Glutamatergic neuron (in vitro differentiated cells): Measurements from ENCODE around the gene RAD51B. TPM values are rescaled to one million over a fixed set of nuclear protein-coding genes. Genes with fewer than 3 reads are reported as not detected.

ENCODE experiments used
- DNase-seq: peaks from one replicate; pipeline ENCODE4 v3.0.0; 2022
- H3K27ac Mint-ChIP-seq: one replicate; pipeline ENCODE4 v1.8.0; 2020; ENCODE audit warnings: mild to moderate bottlenecking, mixed read lengths, inconsistent platforms; ENCODE audit not compliant: unreplicated experiment
- H3K27me3 Mint-ChIP-seq: one replicate; pipeline ENCODE4 v1.8.0; 2020; ENCODE audit warnings: mild to moderate bottlenecking, moderate library complexity, mixed read lengths, inconsistent platforms; ENCODE audit not compliant: unreplicated experiment
- H3K36me3 Mint-ChIP-seq: one replicate; pipeline ENCODE4 v1.8.0; 2020; ENCODE audit warnings: mild to moderate bottlenecking, mixed read lengths, inconsistent platforms; ENCODE audit not compliant: unreplicated experiment
- H3K4me1 Mint-ChIP-seq: one replicate; pipeline ENCODE4 v1.8.0; 2020; ENCODE audit warnings: mild to moderate bottlenecking, low read depth, mixed read lengths, inconsistent platforms; ENCODE audit not compliant: unreplicated experiment
- H3K4me3 Mint-ChIP-seq: one replicate; pipeline ENCODE4 v1.8.0; 2020; ENCODE audit warnings: mild to moderate bottlenecking, mixed read lengths, inconsistent platforms; ENCODE audit not compliant: unreplicated experiment
- H3K9me3 Mint-ChIP-seq: one replicate; pipeline ENCODE4 v1.8.0; 2020; ENCODE audit warnings: mild to moderate bottlenecking, moderate library complexity, mixed read lengths, inconsistent platforms; ENCODE audit not compliant: unreplicated experiment
- CTCF ChIP-seq: fragments of 200-600 bp; sonication (generic); IDR thresholded peaks from one replicate; pipeline ENCODE4 v1.5.0; 2021; ENCODE audit not compliant: partially characterized antibody, unreplicated experiment
- total RNA-seq: library from RNA; stranded (reverse); fragmentation: NEBNext Ultra II Directional; extraction: Animal tissue kit (Norgen Biotek cat#: 25700); gene quantifications from one replicate; pipeline ENCODE4 v1.2.1, GENCODE V29; 2021; ENCODE audit not compliant: unreplicated experiment

RAD51B gene
- total RNA-seq, 1 donor from 2014 or later = 9.7 TPM

DNA sequence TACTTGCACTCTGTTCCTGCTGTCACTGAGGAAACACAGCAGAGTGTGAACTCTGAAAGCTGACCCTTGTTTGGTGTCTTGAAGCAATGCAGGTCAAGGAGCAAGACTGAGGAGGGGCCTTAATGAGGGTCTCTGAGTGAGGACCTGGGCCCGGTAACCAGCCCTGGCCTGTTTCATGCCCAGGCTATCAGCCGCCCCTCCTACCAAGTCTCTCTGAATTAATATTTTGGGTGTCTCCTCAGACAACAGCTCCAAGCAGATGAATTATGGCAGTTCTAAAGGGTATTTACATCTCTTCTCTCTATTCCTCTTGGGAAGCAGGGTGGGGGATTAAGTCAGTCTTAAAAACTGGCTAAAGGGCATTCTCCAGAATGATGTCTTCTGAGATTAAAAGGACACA lies 578.8 kb downstream of the RAD51B start:
- TF ChIP-seq CTCF = no peak
- H3K36me3 Mint-ChIP-seq = no peaks in the 10 kb centered on the region
- no peak overlapping the region for H3K4me3 Mint-ChIP-seq
- H3K9me3 Mint-ChIP-seq = peaks cover 2% of the 10 kb centered on the region
- peaks cover 33% of the 10 kb centered on the region for H3K4me1 Mint-ChIP-seq
- H3K27ac Mint-ChIP-seq = no peak overlapping the region
- no peak for DNase-seq
- H3K27me3 Mint-ChIP-seq = no peaks in the 10 kb centered on the region

DNA sequence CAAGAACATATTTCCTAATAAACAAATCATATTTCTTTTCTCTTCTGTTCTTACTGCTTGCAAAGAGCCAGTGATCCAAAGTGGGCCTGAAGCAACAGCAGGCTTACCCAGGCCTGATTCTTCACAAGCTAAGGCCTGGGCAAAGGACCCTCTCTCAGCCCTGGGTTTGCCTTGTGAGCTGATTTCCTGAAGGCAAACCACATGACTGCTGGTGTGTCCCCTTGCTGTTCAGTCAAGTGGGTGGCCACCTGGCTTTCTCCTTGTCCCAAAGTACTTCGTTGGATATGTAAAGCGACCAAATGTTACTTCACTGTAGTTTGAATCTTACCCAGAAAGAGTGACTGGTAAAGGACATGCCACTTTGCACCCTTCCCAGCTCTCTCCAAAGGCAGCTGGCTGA lies 580.4 kb downstream of the RAD51B start:
- Mint-ChIP-seq H3K9me3 (no peaks in the 10 kb centered on the region), H3K4me1 (peaks cover 21% of the 10 kb centered on the region), H3K36me3 (no peaks in the 10 kb centered on the region), H3K27me3 (no peaks in the 10 kb centered on the region), H3K27ac (no peak overlapping the region), H3K4me3 (no peak overlapping the region)
- no peak for TF ChIP-seq CTCF
- no peak for DNase-seq

DNA sequence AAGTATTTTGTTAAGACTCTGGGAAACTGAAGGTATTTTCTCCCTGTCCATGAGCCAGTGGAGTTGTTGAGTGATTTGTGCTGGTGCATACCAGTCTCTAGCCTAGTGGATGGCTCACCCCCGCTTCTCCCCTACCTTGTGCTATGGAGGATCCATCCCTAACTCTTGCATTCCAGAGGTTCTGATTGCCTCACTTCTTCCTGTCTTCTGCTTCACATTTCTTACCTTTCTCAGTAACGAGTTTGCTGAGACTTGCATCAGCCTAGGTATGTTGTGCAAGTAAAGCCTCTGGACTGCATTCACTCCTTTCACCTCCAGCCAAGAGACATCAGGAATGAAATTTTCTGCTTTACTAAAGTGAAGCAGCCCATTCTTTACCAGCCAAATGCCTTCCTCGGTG lies 581.7 kb downstream of the RAD51B start:
- H3K27me3 Mint-ChIP-seq = no peaks in the 10 kb centered on the region
- no peaks in the 10 kb centered on the region for H3K9me3 Mint-ChIP-seq
- TF ChIP-seq CTCF = no peak
- H3K4me1 Mint-ChIP-seq = peaks cover 18% of the 10 kb centered on the region
- DNase-seq = no peak
- no peak overlapping the region for H3K27ac Mint-ChIP-seq
- H3K4me3 Mint-ChIP-seq = no peak overlapping the region
- H3K36me3 Mint-ChIP-seq = no peaks in the 10 kb centered on the region

DNA sequence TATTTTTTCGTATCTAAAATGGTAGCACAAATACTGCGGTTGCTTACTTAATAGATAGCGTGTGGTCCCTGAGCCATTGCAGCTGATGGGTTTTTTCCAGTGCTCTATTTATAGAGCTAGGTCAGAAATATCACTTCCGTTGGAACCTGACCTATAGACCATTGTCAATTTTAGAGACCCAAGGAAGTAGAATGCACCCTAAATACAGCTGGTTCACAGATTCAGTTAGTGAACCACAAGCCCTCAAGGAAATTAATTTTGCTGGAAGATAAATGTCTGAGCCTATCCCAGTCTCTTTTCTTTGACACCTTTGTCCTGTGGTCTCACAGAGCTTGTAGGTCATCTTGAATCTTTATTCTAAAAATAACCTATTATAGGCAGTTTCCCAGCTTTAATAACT lies 582.3 kb downstream of the RAD51B start:
- no peak overlapping the region for H3K4me3 Mint-ChIP-seq
- H3K9me3 Mint-ChIP-seq = no peaks in the 10 kb centered on the region
- no peak for DNase-seq
- no peak overlapping the region for H3K27ac Mint-ChIP-seq
- no peaks in the 10 kb centered on the region for H3K27me3 Mint-ChIP-seq
- TF ChIP-seq CTCF = no peak
- peaks cover 18% of the 10 kb centered on the region for H3K4me1 Mint-ChIP-seq
- H3K36me3 Mint-ChIP-seq = no peaks in the 10 kb centered on the region

DNA sequence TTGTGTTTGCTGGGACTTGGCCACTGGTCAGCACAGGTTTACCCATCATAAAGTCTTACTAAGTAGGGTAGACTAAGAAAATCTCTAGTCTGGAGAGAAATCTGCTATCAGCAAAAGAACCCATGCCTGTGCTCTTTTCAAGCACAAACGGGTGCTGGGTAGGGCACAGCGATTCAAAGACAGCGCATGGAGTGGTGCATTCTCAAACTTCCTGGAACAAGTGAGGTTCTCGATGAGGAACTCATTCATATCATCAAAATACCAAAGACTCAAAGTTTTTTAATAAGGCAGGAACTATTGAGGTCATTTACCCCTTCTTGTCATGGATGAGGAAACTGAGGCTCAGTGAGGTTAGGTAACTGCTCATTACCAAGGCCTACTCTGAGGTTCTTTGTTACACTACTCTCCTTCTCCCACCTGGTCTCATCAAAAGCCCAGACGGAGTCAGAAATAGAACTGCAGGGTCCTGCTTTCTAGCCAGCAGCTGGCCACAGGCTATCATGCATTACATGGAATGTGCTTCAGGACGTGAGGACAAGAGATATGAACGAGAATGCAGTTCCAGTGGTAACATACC lies 583.0 kb downstream of the RAD51B start:
- Mint-ChIP-seq H3K4me3 (no peak overlapping the region), H3K27ac (no peak overlapping the region), H3K9me3 (no peaks in the 10 kb centered on the region), H3K27me3 (no peaks in the 10 kb centered on the region), H3K36me3 (no peaks in the 10 kb centered on the region), H3K4me1 (peaks cover 12% of the 10 kb centered on the region)
- no peak for TF ChIP-seq CTCF
- DNase-seq = no peak
